GM21447 (cell line): ENCODE measurements around the gene MYLK.
"Not testable (repeated sequence)": the region's sequence is repeated elsewhere in the genome, so short reads cannot be mapped to it uniquely, and the experiment has no call there.

ENCODE experiments used
- ATAC-seq: cut with Tn5 transposase; IDR thresholded peaks from one replicate; pipeline ENCODE4 v1.9.1; 2021; ENCODE audit not compliant: unreplicated experiment

MYLK gene

GRCh38 chr3:123705488-123706285, 178.4 kb downstream of the MYLK start:
- no peak for ATAC-seq

- ATAC-seq = not testable (repeated sequence)
Measured at GRCh38 chr3:123703663-123704062, 180.5 kb downstream of the MYLK start.

- no peak for ATAC-seq
Measured at GRCh38 chr3:123702720-123703119, 181.4 kb downstream of the MYLK start.

- ATAC-seq = not testable (repeated sequence)
Measured at GRCh38 chr3:123702057-123702456, 182.1 kb downstream of the MYLK start.

GRCh38 chr3:123700791-123701722, 183.1 kb downstream of the MYLK start:
- no peak for ATAC-seq

GRCh38 chr3:123698813-123699212, 185.3 kb downstream of the MYLK start:
- ATAC-seq = no peak

GRCh38 chr3:123696808-123697207, 187.3 kb downstream of the MYLK start:
- ATAC-seq = no peak

GRCh38 chr3:123695731-123696640, 188.1 kb downstream of the MYLK start:
- ATAC-seq = no peak

- no peak for ATAC-seq
Measured at GRCh38 chr3:123695152-123695551, 189.0 kb downstream of the MYLK start.

GRCh38 chr3:123694366-123695087, 189.6 kb downstream of the MYLK start:
- no peak for ATAC-seq

- no peak for ATAC-seq
Measured at GRCh38 chr3:123693584-123694190, 190.4 kb downstream of the MYLK start.

- ATAC-seq = no peak
Measured at GRCh38 chr3:123692671-123693070, 191.5 kb downstream of the MYLK start.

- no peak for ATAC-seq
Measured at GRCh38 chr3:123692041-123692440, 192.1 kb downstream of the MYLK start.

- ATAC-seq = no peak
Measured at GRCh38 chr3:123689831-123690230, 194.3 kb downstream of the MYLK start.

GRCh38 chr3:123688241-123688747, 195.8 kb downstream of the MYLK start:
- no peak for ATAC-seq

- no peak for ATAC-seq
Measured at GRCh38 chr3:123687286-123687685, 196.8 kb downstream of the MYLK start.

- no peak for ATAC-seq
Measured at GRCh38 chr3:123686251-123686650, 197.9 kb downstream of the MYLK start.

GRCh38 chr3:123685780-123686179, 198.4 kb downstream of the MYLK start:
- ATAC-seq = no peak

- ATAC-seq = no peak
Measured at GRCh38 chr3:123684636-123685035, 199.5 kb downstream of the MYLK start.

- no peak for ATAC-seq
Measured at GRCh38 chr3:123684209-123684608, 199.9 kb downstream of the MYLK start.
